H9 (cell line): ENCODE measurements around the gene C10orf62. TPM values are rescaled to one million over a fixed set of nuclear protein-coding genes. Genes with fewer than 3 reads are reported as not detected.

Source experiments
- DNase-seq: peaks from one replicate; pipeline ENCODE4 v3.0.0-alpha.2; 2017
- H2AFZ ChIP-seq: one replicate; pipeline ENCODE4 v1.6.1; 2013; ENCODE audit warnings: mild to moderate bottlenecking, low read length, control low read depth, moderate library complexity
- H2AK5ac ChIP-seq: 2 replicates; pipeline ENCODE4 v1.6.1; 2013; ENCODE audit warnings: low read length, control low read depth, mixed read lengths; ENCODE audit not compliant: insufficient read length
- H2BK120ac ChIP-seq: one replicate; pipeline ENCODE4 v1.6.1; 2013; ENCODE audit warnings: low read depth, mild to moderate bottlenecking, low read length, control low read depth, inconsistent platforms; ENCODE audit not compliant: poor library complexity, severe bottlenecking
- H2BK12ac ChIP-seq: 2 replicates; pipeline ENCODE4 v1.6.1; 2013; ENCODE audit warnings: low read length, control low read depth, mixed read lengths, low read depth; ENCODE audit not compliant: insufficient read length
- H2BK15ac ChIP-seq: 2 replicates; pipeline ENCODE4 v1.6.1; 2013; ENCODE audit warnings: low read depth, low read length, control low read depth
- H2BK20ac ChIP-seq: one replicate; pipeline ENCODE4 v1.6.1; 2013; ENCODE audit warnings: low read depth, mild to moderate bottlenecking, low read length, control low read depth, inconsistent platforms; ENCODE audit not compliant: poor library complexity, severe bottlenecking
- H2BK5ac ChIP-seq: 2 replicates; pipeline ENCODE4 v1.6.1; 2013; ENCODE audit warnings: low read length, control low read depth, mixed read lengths; ENCODE audit not compliant: insufficient read length
- H3K14ac ChIP-seq: 2 replicates; pipeline ENCODE4 v1.6.1; 2013; ENCODE audit warnings: low read length, control low read depth; ENCODE audit not compliant: insufficient read depth
- H3K18ac ChIP-seq: 2 replicates; pipeline ENCODE4 v1.6.1; 2013; ENCODE audit warnings: low read depth, mild to moderate bottlenecking, mixed read lengths, low read length, control low read depth; ENCODE audit not compliant: insufficient read length
- H3K23ac ChIP-seq: 2 replicates; pipeline ENCODE4 v1.6.1; 2013; ENCODE audit warnings: low read length, control low read depth, mixed read lengths, low read depth; ENCODE audit not compliant: insufficient read length
- H3K23me2 ChIP-seq: 2 replicates; pipeline ENCODE4 v1.6.1; 2013; ENCODE audit warnings: low read depth, mild to moderate bottlenecking, mixed read lengths, low read length, control low read depth; ENCODE audit not compliant: insufficient read length, poor library complexity, severe bottlenecking
- H3K27ac ChIP-seq: 2 replicates; pipeline ENCODE4 v1.5.1; 2013; ENCODE audit warnings: low read length, control low read depth, mixed read lengths, low read depth; ENCODE audit not compliant: insufficient read length
- H3K27me3 ChIP-seq: 2 replicates; pipeline ENCODE4 v1.6.1; 2013; ENCODE audit warnings: low read length, control low read depth, inconsistent platforms; ENCODE audit not compliant: insufficient read depth
- H3K4ac ChIP-seq: 2 replicates; pipeline ENCODE4 v1.6.1; 2013; ENCODE audit warnings: low read depth, mild to moderate bottlenecking, control low read depth, inconsistent platforms, low read length, moderate library complexity
- H3K4me1 ChIP-seq: 2 replicates; pipeline ENCODE4 v1.6.1; 2013; ENCODE audit warnings: low read length, control low read depth, inconsistent platforms; ENCODE audit not compliant: insufficient read depth
- H3K4me2 ChIP-seq: 2 replicates; pipeline ENCODE4 v1.6.1; 2013; ENCODE audit warnings: low read length, control low read depth, mixed read lengths; ENCODE audit not compliant: insufficient read length, insufficient read depth
- H3K56ac ChIP-seq: 2 replicates; pipeline ENCODE4 v1.6.1; 2013; ENCODE audit warnings: low read depth, mild to moderate bottlenecking, mixed read lengths, low read length, control low read depth; ENCODE audit not compliant: insufficient read length
- H3K79me1 ChIP-seq: 2 replicates; pipeline ENCODE4 v1.6.1; 2013; ENCODE audit warnings: low read depth, mild to moderate bottlenecking, moderate library complexity, low read length, control low read depth, inconsistent platforms; ENCODE audit not compliant: insufficient read depth, poor library complexity, severe bottlenecking
- H3K79me2 ChIP-seq: 2 replicates; pipeline ENCODE4 v1.6.1; 2013; ENCODE audit warnings: low read length, control low read depth, inconsistent platforms; ENCODE audit not compliant: insufficient read depth
- H3K9ac ChIP-seq: 2 replicates; pipeline ENCODE4 v1.6.1; 2013; ENCODE audit warnings: low read length, control low read depth, mixed read lengths; ENCODE audit not compliant: insufficient read length; ENCODE audit errors: extremely low read depth
- H3K9me3 ChIP-seq: one replicate; pipeline ENCODE4 v1.6.1; 2013; ENCODE audit warnings: low read depth, low read length, inconsistent platforms; ENCODE audit not compliant: control insufficient read depth
- H3T11ph ChIP-seq: one replicate; pipeline ENCODE4 v1.6.1; 2013; ENCODE audit warnings: mild to moderate bottlenecking, low read length, control low read depth, inconsistent platforms
- H4K20me1 ChIP-seq: one replicate; pipeline ENCODE4 v1.6.1; 2013; ENCODE audit not compliant: control insufficient read depth, insufficient read length, insufficient read depth
- H4K5ac ChIP-seq: 2 replicates; pipeline ENCODE4 v1.6.1; 2013; ENCODE audit warnings: low read depth, mild to moderate bottlenecking, mixed read lengths, low read length, control low read depth; ENCODE audit not compliant: insufficient read length
- H4K8ac ChIP-seq: replicated peaks from 2 replicates; pipeline ENCODE4 v1.6.1; 2013; ENCODE audit warnings: low read length, control low read depth, mixed read lengths, low read depth; ENCODE audit not compliant: insufficient read length
- H4K91ac ChIP-seq: 2 replicates; pipeline ENCODE4 v1.6.1; 2013; ENCODE audit warnings: low read depth, mild to moderate bottlenecking, moderate library complexity, mixed read lengths, low read length, control low read depth; ENCODE audit not compliant: insufficient read length
- H3K27ac Mint-ChIP-seq, 3 experiments: 2 replicates in 2 of 3; 3 replicates in 1 of 3; pipeline ENCODE4 v1.8.0; 2020 to 2021; ENCODE audit warnings: mixed read lengths in 3 of 3, mild to moderate bottlenecking in 1 of 3, moderate library complexity in 1 of 3
- H3K27me3 Mint-ChIP-seq: 2 replicates; pipeline ENCODE4 v1.8.0; 2021; ENCODE audit warnings: low read depth, mild to moderate bottlenecking, moderate library complexity, mixed read lengths
- H3K36me3 Mint-ChIP-seq, 3 experiments: 2 replicates in 2 of 3; 3 replicates in 1 of 3; pipeline ENCODE4 v1.8.0; 2020 to 2021; ENCODE audit warnings: low read depth in 3 of 3, mixed read lengths in 3 of 3; ENCODE audit not compliant: insufficient read depth in 1 of 3
- H3K4me1 Mint-ChIP-seq, 2 experiments: 2 replicates each; pipeline ENCODE4 v1.8.0; 2020; ENCODE audit warnings: mixed read lengths in 2 of 2
- H3K4me3 Mint-ChIP-seq, 2 experiments: 2 replicates in 1 of 2; 3 replicates in 1 of 2; pipeline ENCODE4 v1.8.0; 2020 to 2021; ENCODE audit warnings: mild to moderate bottlenecking in 2 of 2, mixed read lengths in 2 of 2, moderate library complexity in 1 of 2
- H3K9me3 Mint-ChIP-seq, 2 experiments: 2 replicates in 1 of 2; 3 replicates in 1 of 2; pipeline ENCODE4 v1.8.0; 2020; ENCODE audit warnings: mild to moderate bottlenecking in 2 of 2, mixed read lengths in 2 of 2, moderate library complexity in 1 of 2
- WGBS: extraction: QIAGEN DNeasy Blood & Tissue Kit; methylation state at CpG from one replicate; pipeline ENCODE4 v1.1.7; 2013; ENCODE audit warnings: missing lambda C conversion rate, low lambda C conversion rate, mixed read lengths; ENCODE audit not compliant: insufficient read length; ENCODE audit errors: extremely low coverage; 5-methylcytosine and 5-hydroxymethylcytosine counted together
- total RNA-seq: library from RNA; stranded (reverse); gene quantifications from 2 replicates; pipeline ENCODE4 v1.2.1, GENCODE V29; 2021
- TF ChIP-seq, protein P1 (sequence below): fragments of 200-600 bp; sonication (generic); conservative IDR thresholded peaks from 3 replicates; pipeline ENCODE4 v1.8.0; 2021; ENCODE audit warnings: antibody characterized with exemption, mild to moderate bottlenecking

C10orf62 gene
- total RNA-seq, 1 experiment from 2014 or later = 0.31 TPM

DNA sequence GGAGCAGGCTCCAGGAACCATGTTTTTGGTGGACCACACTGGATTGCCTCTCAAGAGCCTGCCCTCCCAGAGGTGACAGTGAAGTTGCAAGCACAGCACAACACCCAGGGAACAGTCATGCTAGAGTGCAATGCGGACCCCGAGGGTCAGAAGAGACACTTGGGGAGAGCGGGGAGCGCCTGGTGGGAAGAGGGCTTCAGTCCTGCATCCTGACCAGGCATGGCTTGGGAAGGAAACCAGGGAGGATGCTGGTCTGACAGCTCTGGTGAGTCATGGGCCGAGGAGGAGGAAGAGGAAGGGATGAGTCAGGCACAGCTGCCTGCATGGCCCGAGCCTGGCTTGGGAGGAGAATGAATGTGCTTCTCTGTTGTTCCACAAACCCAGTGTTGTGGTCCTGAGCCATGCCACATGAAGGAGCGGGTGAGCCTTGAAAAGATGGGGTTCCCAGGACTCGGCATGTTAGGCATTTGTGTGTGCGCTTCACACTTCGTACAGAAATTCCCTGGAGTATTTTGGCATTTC, 46.4 kb upstream of the C10orf62 start:
- no peak overlapping the region for H2BK20ac ChIP-seq
- H2BK12ac ChIP-seq = no peak overlapping the region
- no peaks in the 10 kb centered on the region; a peak in 1 of 7 replicates for H3K36me3 Mint-ChIP-seq
- no peak overlapping the region for H3T11ph ChIP-seq
- H4K20me1 ChIP-seq = no peaks in the 10 kb centered on the region
- no peaks in the 10 kb centered on the region for H3K27me3 Mint-ChIP-seq
- no peak overlapping the region for H3K18ac ChIP-seq
- no peaks in the 10 kb centered on the region; the same call in 1 of the 2 replicates for H3K4me1 ChIP-seq
- TF ChIP-seq, protein P1, sequence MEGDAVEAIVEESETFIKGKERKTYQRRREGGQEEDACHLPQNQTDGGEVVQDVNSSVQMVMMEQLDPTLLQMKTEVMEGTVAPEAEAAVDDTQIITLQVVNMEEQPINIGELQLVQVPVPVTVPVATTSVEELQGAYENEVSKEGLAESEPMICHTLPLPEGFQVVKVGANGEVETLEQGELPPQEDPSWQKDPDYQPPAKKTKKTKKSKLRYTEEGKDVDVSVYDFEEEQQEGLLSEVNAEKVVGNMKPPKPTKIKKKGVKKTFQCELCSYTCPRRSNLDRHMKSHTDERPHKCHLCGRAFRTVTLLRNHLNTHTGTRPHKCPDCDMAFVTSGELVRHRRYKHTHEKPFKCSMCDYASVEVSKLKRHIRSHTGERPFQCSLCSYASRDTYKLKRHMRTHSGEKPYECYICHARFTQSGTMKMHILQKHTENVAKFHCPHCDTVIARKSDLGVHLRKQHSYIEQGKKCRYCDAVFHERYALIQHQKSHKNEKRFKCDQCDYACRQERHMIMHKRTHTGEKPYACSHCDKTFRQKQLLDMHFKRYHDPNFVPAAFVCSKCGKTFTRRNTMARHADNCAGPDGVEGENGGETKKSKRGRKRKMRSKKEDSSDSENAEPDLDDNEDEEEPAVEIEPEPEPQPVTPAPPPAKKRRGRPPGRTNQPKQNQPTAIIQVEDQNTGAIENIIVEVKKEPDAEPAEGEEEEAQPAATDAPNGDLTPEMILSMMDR = no peak
- no peak overlapping the region for H2AK5ac ChIP-seq
- H3K23ac ChIP-seq = no peak overlapping the region
- H2AFZ ChIP-seq = no peak overlapping the region
- no peaks in the 10 kb centered on the region for H3K27me3 ChIP-seq
- H2BK5ac ChIP-seq = no peak overlapping the region
- no peak overlapping the region for H3K9ac ChIP-seq
- H2BK15ac ChIP-seq = no peak overlapping the region
- peak overlapping the region in 1 of 2 experiments; percentile 55; a peak in 1 of 5 replicates for H3K4me3 Mint-ChIP-seq
- no peak overlapping the region for H3K56ac ChIP-seq
- H3K27ac ChIP-seq = no peak overlapping the region
- DNase-seq = no peak
- peaks cover 35 to 48% of the 10 kb centered on the region in 2 experiments for H3K4me1 Mint-ChIP-seq
- H3K23me2 ChIP-seq = no peaks in the 10 kb centered on the region
- H3K4ac ChIP-seq = no peak overlapping the region
- H3K4me2 ChIP-seq = no peak overlapping the region
- H4K5ac ChIP-seq = no peak overlapping the region
- no CpG with 5 or more reads among the region's 10 CpGs for WGBS
- H4K8ac ChIP-seq = no peak overlapping the region
- no peaks in the 10 kb centered on the region for H3K79me1 ChIP-seq
- no peaks in the 10 kb centered on the region for H3K9me3 Mint-ChIP-seq
- no peak overlapping the region for H2BK120ac ChIP-seq
- H3K27ac Mint-ChIP-seq = peak overlapping the region; percentile 29 to 98 (median 92); a peak in 5 of 7 replicates
- no peaks in the 10 kb centered on the region for H3K9me3 ChIP-seq
- H3K79me2 ChIP-seq = no peaks in the 10 kb centered on the region; the same call in 1 of the 2 replicates
- H4K91ac ChIP-seq = no peak overlapping the region
- H3K14ac ChIP-seq = no peak overlapping the region
